ENCODE measurements around the gene PRKG1. TPM values are rescaled to one million over a fixed set of nuclear protein-coding genes. Genes with fewer than 3 reads are reported as not detected.

The PRKG1 gene
- total RNA-seq, 2 donors from 2014 or later, result 8.1 to 16.6 TPM

GRCh38 chr10:51924359-51924758 lies 850.1 kb downstream of the PRKG1 start:
- TF ChIP-seq CTCF (IDR thresholded peaks at IDR 0.05), result no peak
- Histone ChIP-seq H3K27me3 (no peaks in the 10 kb centered on the region), H3K4me3 (no peak overlapping the region), H3K27ac (no peak overlapping the region), H3K9me3 (no peaks in the 10 kb centered on the region), H3K36me3 (no peaks in the 10 kb centered on the region), H3K4me1 (no peaks in the 10 kb centered on the region), H3K9ac (ENCODE audit: low read depth in 2 of 2, low read length in 2 of 2) (no peak overlapping the region)
- DNase-seq, result no peak
- intact Hi-C loops (cut with DNase I), result no loop called here

GRCh38 chr10:51926337-51926736 lies 852.0 kb downstream of the PRKG1 start:
- intact Hi-C loops (cut with DNase I), result no loop called here
- no peak overlapping the region for H3K27ac ChIP-seq
- TF ChIP-seq CTCF (IDR thresholded peaks at IDR 0.05), result no peak

GRCh38 chr10:51928162-51928561 lies 853.9 kb downstream of the PRKG1 start:
- H3K36me3 ChIP-seq, result no peaks in the 10 kb centered on the region
- no peaks in the 10 kb centered on the region for H3K4me1 ChIP-seq
- no peaks in the 10 kb centered on the region for H3K27me3 ChIP-seq
- H3K4me3 ChIP-seq, result no peak overlapping the region
- DNase-seq, result no peak
- no peak overlapping the region for H3K27ac ChIP-seq
- TF ChIP-seq CTCF (IDR thresholded peaks at IDR 0.05), result no peak
- no peak overlapping the region for H3K9ac ChIP-seq (ENCODE audit: low read depth in 2 of 2, low read length in 2 of 2)
- intact Hi-C loops (cut with DNase I), result no loop called here
- H3K9me3 ChIP-seq, result no peaks in the 10 kb centered on the region

More at GRCh38 chr10:51926337-51926736, 852.0 kb downstream of the PRKG1 start:
- Histone ChIP-seq H3K4me1 (no peaks in the 10 kb centered on the region), H3K4me3 (no peak overlapping the region), H3K36me3 (no peaks in the 10 kb centered on the region), H3K9ac (ENCODE audit: low read depth in 2 of 2, low read length in 2 of 2) (no peak overlapping the region), H3K9me3 (no peaks in the 10 kb centered on the region), H3K27me3 (no peaks in the 10 kb centered on the region)
- DNase-seq, result no peak

GRCh38 chr10:51932530-51932929 lies 858.2 kb downstream of the PRKG1 start:
- intact Hi-C loops (cut with DNase I), result no loop called here
- H3K9me3 ChIP-seq, result no peaks in the 10 kb centered on the region
- H3K36me3 ChIP-seq, result no peaks in the 10 kb centered on the region
- no peak overlapping the region for H3K9ac ChIP-seq (ENCODE audit: low read depth in 2 of 2, low read length in 2 of 2)
- no peaks in the 10 kb centered on the region for H3K27me3 ChIP-seq
- no peak overlapping the region for H3K4me3 ChIP-seq
- no peak for DNase-seq
- H3K4me1 ChIP-seq, result no peaks in the 10 kb centered on the region
- no peak for TF ChIP-seq CTCF (IDR thresholded peaks at IDR 0.05)
- no peak overlapping the region for H3K27ac ChIP-seq

GRCh38 chr10:51934373-51934772 lies 860.1 kb downstream of the PRKG1 start:
- Histone ChIP-seq H3K9ac (ENCODE audit: low read depth in 2 of 2, low read length in 2 of 2) (no peak overlapping the region), H3K4me1 (no peaks in the 10 kb centered on the region), H3K27me3 (no peaks in the 10 kb centered on the region), H3K36me3 (no peaks in the 10 kb centered on the region), H3K9me3 (no peaks in the 10 kb centered on the region), H3K27ac (no peak overlapping the region), H3K4me3 (no peak overlapping the region)
- DNase-seq, result no peak
- TF ChIP-seq CTCF (IDR thresholded peaks at IDR 0.05), result no peak
- intact Hi-C loops (cut with DNase I), result no loop called here

- intact Hi-C loops (cut with DNase I), result no loop called here
- Histone ChIP-seq H3K9me3 (no peaks in the 10 kb centered on the region), H3K36me3 (no peaks in the 10 kb centered on the region), H3K4me1 (no peaks in the 10 kb centered on the region), H3K27me3 (no peaks in the 10 kb centered on the region), H3K9ac (ENCODE audit: low read depth in 2 of 2, low read length in 2 of 2) (no peak overlapping the region), H3K27ac (no peak overlapping the region), H3K4me3 (no peak overlapping the region)
- no peak for TF ChIP-seq CTCF (IDR thresholded peaks at IDR 0.05)
- DNase-seq, result no peak
Observed at GRCh38 chr10:51935341-51935740, 861.1 kb downstream of the PRKG1 start.

All from colonic mucosa (tissue), 4 donors.